Epithelial cell of proximal tubule (primary cell): ENCODE data around the gene PRKRA. TPM values are rescaled to one million over a fixed set of nuclear protein-coding genes. Genes with fewer than 3 reads are reported as not detected.
"Not testable (repeated sequence)": the region's sequence is repeated elsewhere in the genome, so short reads cannot be mapped to it uniquely, and the experiment has no call there.

ENCODE experiments used
- DNase-seq: peaks from one replicate; pipeline ENCODE4 v3.0.0-alpha.2; 2011; ENCODE audit warnings: low read depth
- H3K4me3 ChIP-seq: 2 replicates; pipeline ENCODE4 v1.5.1; 2011; ENCODE audit warnings: low read depth, mild to moderate bottlenecking, low read length
- total RNA-seq: library from RNA; depleted of rRNA; stranded (reverse); fragments of >200 nt; gene quantifications from 2 replicates; pipeline ENCODE4 v1.2.3, GENCODE V29; 2015
- TF ChIP-seq, protein P1 (sequence below): conservative IDR thresholded peaks from 2 replicates; pipeline ENCODE4 v1.5.1; 2012; ENCODE audit warnings: low read depth, mild to moderate bottlenecking, low read length

Gene PRKRA
- total RNA-seq, 1 donor from 2014 or later = 53.7 TPM

- no peak for DNase-seq
- TF ChIP-seq, protein P1, sequence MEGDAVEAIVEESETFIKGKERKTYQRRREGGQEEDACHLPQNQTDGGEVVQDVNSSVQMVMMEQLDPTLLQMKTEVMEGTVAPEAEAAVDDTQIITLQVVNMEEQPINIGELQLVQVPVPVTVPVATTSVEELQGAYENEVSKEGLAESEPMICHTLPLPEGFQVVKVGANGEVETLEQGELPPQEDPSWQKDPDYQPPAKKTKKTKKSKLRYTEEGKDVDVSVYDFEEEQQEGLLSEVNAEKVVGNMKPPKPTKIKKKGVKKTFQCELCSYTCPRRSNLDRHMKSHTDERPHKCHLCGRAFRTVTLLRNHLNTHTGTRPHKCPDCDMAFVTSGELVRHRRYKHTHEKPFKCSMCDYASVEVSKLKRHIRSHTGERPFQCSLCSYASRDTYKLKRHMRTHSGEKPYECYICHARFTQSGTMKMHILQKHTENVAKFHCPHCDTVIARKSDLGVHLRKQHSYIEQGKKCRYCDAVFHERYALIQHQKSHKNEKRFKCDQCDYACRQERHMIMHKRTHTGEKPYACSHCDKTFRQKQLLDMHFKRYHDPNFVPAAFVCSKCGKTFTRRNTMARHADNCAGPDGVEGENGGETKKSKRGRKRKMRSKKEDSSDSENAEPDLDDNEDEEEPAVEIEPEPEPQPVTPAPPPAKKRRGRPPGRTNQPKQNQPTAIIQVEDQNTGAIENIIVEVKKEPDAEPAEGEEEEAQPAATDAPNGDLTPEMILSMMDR = no peak
- H3K4me3 ChIP-seq = peak overlapping the region; percentile 72
Observed at GRCh38 chr2:178477443-178478129, 26.6 kb upstream of the PRKRA start.

GRCh38 chr2:178476477-178476876 lies 25.5 kb upstream of the PRKRA start:
- no peak for DNase-seq
- no peak overlapping the region for H3K4me3 ChIP-seq
- TF ChIP-seq, protein P1 = no peak

DNA sequence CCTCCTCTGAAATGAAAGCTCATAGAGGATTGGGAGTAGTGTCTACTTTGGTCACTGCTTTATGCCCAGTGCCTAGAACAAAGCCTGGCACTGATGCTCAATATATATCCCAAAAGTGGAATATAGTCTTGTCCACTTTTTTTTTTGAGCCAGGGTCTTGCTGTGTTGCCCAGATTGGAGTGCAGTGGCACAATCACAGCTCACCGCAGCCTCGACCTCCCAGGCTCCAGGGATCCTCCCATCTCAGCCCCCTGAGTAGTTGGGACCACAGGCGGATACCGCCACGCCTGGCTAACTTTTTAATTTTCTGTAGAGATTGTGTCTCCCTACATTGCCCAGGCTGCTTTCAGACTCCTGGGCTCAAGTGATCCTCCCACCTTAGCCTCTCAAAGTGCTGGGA lies 23.6 kb upstream of the PRKRA start:
- DNase-seq = no peak
- TF ChIP-seq, protein P1 = no peak

GRCh38 chr2:178473931-178474330 lies 23.0 kb upstream of the PRKRA start:
- DNase-seq = no peak
- TF ChIP-seq, protein P1 = no peak

More for the DNA sequence above, 23.6 kb upstream of the PRKRA start:
- H3K4me3 ChIP-seq = no peak overlapping the region

GRCh38 chr2:178473373-178473772 lies 22.4 kb upstream of the PRKRA start:
- DNase-seq = no peak
- no peak overlapping the region for H3K4me3 ChIP-seq
- TF ChIP-seq, protein P1 = no peak

More at GRCh38 chr2:178473931-178474330, 23.0 kb upstream of the PRKRA start:
- H3K4me3 ChIP-seq = no peak overlapping the region

DNA sequence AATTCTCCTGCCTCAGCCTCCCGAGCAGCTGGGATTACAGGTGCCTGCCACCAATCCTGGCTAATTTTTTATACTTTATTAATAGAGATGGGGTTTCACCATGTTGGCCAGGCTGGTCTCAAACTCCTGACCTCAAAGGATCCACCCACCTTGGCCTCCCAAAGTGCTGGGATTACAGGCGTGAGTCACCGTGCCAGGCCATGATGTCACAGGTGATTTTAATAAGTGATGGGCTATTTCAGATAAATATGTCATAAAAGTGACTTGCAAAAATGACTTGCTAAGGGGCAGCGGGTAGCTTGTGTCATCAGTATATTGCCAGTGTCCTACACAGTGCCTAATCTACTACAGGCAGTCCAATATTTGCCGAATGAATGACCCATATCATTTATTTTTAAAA lies 20.3 kb upstream of the PRKRA start:
- not testable (repeated sequence) for DNase-seq, H3K4me3 ChIP-seq

GRCh38 chr2:178469219-178469849 lies 18.4 kb upstream of the PRKRA start:
- DNase-seq = no peak
- TF ChIP-seq, protein P1 = no peak
- H3K4me3 ChIP-seq = no peak overlapping the region
